ENCODE measurements around the gene OR52K2.

- TF ChIP-seq CTCF (IDR thresholded peaks at IDR 0.05) (no peak), EZH2 (IDR thresholded peaks at IDR 0.05) (no peak)
These were observed 19.0 kb upstream of the OR52K2 start for GRCh38 chr11:4430051-4430450.

Data from neural progenitor cell (in vitro differentiated cells).